GM19328 (cell line): ENCODE data around the gene PROM1.

Source experiments
- ATAC-seq: cut with Tn5 transposase; IDR thresholded peaks from one replicate; pipeline ENCODE4 v1.9.1; 2021; ENCODE audit warnings: mild to moderate bottlenecking, moderate library complexity; ENCODE audit not compliant: unreplicated experiment

Gene PROM1

DNA sequence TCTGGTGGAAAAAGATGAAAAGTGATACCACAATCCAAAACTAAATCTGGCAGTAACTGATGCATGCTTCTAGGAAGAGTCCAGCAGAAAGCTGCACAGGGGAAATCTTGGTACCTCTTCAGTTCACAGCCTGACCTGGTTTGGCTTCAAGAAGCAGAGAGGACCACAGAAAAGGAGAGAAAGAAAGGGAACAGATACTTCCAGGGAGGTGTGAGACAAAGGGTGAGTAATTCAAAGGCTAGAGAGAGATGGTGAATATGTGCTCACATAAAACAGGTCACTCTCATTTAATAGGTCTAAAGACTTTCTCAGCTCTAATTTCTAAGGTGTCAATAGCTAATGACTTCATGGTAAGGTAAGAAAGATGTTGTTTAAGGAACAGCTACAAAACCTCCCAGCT, 132.0 kb downstream of the PROM1 start:
- no peak for ATAC-seq

DNA sequence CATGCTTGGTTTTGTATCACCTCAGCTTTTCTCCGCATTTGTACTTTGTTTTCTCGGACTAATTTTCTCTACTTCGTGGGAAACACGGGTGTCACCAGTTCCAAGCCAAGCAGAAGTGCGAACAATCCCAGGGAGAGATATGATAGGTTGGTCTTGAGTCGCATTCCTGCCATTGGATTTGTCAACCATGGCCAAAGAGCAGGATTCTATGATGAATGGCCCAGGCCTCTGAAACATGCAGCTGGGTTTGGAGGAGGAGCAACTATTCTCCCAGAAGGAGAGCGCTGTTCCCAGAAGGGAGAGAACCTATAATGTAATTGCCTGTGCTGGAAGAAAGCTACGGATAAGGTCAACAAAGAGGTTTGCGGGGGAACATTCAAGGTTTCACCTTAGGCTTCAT, 135.0 kb downstream of the PROM1 start:
- no peak for ATAC-seq

DNA sequence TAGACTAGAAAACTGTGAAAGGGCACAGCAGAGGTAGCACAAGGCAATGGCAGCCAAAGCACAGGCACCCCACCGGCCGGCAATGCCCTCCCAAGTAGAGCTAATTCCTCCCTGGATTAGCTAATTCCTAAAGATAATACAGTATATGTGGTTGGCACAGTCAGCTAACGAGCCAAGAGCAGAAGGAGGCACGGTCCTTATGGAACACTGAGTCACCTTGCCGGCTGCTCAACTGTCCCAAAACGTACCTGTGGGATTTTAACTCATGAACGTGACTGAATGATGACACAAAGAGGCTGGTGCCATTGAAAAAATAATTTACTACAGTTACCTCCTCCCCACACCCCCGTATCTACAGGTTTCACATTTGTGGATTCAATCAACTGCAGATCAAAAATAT, 136.1 kb downstream of the PROM1 start:
- no peak for ATAC-seq

DNA sequence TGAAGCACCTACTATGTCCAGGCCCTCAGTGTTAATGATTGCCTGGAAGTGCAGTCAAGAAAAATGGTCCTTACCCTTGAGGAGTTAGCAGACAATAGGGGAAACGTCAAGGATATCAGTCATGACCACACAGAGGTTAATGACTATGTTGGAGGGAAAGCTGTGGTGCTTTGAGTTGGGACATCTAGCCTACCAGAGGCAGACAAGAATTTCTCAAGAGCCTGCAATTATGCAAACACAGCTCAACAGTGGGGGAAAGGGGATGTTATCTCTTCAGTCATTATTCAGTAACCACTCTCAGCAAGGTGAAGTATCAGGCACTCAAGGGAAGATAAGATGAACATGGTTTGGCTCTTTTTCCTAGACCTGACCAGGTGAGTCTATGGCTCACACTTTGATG, 138.3 kb downstream of the PROM1 start:
- no peak for ATAC-seq

DNA sequence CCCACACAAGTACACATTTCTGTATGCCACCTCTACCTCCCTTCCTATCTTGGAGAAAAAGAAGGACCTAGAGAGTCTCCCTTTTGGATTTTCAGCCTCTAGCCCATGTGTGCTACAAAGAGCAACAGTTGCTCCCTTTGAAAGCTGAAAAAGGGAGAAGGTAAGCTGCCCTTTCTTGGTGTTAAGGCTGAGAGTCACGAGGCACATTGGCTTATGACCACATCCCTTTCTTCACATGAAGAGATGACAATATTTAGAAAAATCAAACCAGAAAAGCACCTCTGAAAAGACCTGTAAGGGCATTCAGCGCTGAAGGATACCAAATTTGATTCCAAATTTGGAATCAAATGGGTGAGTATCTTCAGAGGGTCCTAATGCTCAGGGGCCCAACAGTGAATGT, 138.9 kb downstream of the PROM1 start:
- no peak for ATAC-seq

DNA sequence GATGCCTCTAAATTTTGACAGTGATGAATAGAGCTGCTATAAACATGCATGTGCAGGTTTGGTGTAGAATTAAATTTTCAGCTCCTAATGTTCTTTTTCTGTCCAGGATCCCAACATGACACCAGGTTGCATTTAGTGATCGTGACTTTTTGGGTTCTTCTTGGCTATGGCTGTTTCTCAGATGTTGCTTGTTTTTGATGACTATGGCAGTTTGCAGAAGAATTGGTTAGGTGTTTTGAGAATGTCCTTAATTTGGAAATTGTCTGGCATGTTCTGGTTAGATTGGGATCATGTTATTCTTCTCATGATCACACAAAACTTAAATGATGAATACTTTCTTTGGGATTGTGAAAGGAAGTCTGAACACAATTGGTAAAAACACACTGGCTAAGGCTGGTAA, 141.5 kb downstream of the PROM1 start:
- no peak for ATAC-seq

DNA sequence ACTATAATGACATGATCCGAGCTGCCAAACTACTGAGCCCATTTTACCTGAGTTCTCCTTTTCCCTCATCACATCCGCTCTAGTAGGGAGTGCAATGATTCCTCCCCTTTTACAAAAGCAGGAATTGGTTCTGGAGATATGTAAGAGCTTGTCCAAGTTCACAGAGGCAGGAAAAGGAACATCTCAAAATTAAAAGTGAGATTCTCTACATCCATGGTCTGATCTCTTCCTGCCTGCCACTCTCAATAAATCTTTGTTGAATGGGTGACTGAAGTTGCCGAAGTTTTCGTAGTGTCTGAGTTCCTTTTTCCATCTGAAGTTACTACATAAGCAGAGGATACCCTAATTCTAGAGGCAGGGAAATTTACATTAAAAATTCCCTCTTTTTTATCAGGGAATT, 145.2 kb downstream of the PROM1 start, which contains the start of gene FGFBP1:
Gene FGFBP1, minus strand, starts transcription at position 101 of the 400 bp plus-strand sequence. CDS start 2,108 bp downstream, outside the sequence.
- ATAC-seq: no peak

DNA sequence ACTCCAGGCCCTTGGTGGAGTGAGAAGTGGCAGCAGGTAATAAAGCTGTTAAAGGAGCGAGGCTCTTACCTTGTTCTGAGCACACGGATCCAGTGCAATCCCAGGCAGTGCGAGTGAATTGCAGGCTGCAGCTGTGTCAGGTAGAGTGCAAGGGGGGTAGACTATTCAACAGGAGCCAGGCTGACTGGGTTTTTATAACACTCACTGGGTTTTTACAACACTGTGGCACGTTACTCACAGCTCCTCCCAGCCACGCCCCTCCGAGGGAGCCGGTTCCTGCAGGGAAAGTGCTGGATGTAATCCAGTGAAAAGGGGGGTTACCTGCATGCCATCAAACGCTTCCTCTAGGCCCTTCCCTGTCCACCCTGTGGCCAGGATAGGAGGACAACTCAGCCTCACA, 145.6 kb downstream of the PROM1 start:
- ATAC-seq: no peak

DNA sequence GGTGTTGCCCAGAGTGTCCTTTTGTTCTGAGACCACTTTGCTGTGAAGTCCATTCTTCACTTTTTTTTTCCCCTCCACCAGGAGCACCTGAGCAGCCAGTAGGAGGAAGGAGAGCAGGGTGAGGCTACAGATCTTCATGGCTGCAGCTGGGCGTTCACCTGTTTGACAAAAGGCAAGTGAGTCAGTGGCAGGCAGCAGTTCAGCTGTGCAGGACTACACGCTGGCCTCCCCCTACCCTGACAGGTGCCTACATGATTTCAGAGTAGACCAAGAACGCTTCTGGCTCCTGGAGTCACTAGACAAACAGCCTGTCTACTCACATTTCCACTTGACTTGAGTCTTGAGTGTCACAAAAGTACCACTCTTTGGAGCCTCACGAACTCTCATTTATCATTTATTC, 147.3 kb downstream of the PROM1 start:
- ATAC-seq: no peak

DNA sequence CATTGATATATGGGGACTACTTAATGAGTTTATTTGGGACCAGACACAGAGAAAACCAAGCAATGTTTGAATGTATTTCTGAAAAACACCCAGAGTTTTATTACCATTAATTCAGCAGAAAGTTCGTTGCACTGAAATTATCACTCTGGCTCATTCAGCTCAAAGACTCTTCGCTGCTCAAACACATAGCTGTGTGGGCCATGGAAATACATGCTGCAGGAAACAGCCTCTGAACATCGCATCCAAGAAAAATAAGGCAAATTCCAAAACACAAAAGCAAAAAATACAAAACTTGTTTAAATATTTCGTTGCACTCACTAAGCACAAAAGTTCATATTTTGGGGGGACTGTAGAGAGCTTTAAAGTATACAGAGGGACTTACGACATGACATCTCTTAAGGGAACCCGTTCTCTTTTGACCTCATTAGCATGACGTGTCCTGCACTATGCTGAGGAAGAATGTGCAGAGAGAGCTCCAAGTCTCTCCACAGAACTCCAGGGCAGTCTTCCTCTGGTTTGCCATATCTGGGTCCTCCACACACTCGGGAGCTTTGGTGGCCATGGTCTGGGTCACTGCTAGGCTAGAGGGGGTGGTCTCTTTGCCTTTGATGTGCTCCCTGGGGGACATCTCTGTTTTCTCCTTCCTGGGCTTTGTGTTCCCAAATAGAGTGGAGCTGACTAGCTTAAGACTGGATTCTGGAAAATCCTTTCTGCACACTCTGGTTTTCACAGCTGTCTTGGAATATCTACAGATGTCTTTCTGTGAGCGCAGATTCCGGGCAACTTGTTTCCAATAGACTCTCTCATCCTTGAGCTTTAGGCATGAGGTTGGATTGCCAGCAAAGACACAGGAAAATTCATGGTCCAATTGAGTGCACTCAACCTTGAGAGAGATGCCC, 148.1 kb downstream of the PROM1 start:
- no peak for ATAC-seq

DNA sequence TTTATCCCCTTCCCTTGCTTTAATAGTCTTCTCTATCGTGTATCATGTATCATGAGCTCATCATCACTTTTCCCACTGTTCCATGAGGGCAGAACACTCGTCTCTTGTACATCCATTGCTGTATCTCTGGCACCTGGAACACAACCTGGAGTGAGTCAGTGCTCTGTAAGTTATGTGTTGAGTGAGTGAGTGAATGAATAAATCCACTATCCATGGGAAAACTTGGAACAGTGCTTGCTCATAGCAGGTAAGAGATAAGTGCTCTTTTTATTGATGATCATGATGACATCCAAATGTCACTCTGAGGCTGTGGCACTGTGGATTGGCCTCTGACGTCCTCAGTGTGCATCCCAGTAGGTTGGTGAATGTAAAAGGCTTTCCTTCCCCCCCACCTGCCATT, 149.6 kb downstream of the PROM1 start:
- ATAC-seq: no peak

DNA sequence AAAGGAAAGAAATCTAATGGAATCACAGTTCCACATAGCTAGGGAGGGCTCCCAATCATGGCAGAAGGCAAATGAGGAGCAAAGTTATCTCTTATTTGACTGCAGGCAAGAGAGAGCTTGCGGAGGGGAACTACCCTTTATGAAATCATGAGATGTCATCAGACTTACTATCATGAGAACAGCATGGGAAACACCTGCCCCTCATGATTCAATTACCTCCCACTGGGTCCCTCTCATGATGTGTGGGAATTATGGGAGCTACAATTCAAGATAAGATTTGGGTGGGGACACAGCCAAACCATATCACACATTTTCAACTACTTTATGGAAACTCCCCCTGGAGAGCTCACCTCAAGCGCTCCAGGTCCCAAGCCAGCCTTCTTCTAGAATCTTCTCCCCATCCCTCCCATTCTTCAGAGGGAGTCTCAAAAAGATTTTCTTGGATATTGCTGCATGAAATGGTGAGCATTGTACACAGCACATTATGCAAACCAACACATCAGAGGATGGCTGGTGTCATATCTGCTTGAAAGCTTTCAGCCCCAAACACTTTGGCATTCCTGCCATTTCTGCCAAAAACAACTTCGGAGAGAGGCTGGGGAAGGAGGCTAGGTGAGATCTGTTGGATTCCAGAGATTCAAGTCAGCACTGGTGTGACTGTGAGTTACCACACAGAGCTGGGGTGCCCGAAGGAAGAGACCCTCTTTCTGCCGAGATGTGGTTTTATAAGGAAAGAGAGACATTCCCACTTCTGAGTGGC, 152.2 kb downstream of the PROM1 start:
- no peak for ATAC-seq

DNA sequence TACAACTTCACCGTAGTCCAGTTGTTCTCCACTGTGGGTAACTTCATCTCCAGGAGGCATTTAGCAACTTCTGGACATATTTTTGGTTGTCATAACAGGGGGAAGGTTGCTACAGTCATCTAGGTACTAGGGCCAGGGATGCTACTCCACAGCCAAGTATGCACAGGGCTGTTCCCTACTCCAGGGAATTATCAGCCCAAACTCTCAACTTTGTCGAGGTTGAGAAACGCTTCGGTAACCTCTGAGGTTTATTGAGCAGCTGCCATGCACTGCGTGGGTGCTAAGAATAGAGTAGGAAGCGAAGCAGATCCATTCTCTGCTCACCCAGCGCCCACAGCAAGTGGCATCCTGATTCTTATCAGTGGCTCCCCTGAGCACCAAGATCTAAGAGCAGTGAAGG, 153.5 kb downstream of the PROM1 start:
- no peak for ATAC-seq

DNA sequence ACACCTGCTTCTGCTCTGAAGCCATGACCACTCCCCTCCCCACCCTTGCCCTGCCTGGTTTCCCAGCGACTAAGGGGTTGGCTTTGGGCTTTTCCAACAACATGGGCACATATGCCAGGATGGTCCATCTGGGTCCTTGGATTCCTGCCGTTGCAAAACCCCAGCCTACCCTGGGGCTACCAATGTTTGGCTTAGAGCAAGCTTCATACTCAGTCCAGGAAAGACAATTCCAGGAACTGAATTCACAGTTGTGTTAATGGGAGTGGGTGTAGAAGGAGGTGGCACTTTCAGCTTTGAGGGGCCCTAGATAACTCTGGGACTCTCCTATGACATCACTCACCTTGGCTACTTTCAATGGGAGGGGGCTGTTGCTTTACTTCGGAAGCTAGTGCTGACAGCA, 154.3 kb downstream of the PROM1 start:
- no peak for ATAC-seq

DNA sequence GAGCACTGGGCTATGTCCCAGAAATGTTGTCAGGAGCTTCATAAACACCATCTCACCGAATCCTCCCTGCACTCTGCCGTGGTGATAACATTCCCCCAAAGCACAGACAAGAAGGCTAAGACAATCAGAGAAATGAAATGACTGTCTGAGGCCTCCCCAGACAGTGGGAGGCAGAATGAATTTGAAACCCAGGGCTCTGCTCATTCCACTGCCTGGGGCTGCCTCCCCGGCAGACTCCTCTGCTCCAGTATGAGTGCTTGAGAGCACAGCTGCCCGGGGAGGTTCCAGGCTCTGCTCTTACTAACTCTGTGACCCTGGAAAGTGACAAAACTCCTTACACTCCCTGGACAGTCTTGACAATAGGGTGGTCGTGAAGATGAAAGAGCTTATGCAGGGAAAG, 154.9 kb downstream of the PROM1 start:
- no peak for ATAC-seq

DNA sequence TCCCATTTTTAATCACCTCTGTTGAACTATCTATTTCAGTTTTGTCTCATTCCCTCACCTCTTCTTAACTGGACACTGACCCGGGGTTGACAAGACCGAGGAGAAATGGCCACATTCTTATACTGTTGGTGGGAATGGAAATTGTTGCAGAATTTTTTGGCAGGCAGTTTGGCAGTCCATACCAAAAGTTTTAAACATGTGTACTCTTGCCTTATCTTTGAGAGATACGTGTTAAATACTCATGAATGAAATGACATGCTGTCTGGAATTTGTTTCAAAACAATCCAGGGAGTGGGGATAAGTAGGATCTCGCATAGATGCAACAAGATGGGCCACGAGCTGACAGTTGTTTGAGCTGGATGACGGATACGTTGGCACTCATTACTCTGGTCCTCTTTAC, 157.3 kb downstream of the PROM1 start:
- no peak for ATAC-seq

DNA sequence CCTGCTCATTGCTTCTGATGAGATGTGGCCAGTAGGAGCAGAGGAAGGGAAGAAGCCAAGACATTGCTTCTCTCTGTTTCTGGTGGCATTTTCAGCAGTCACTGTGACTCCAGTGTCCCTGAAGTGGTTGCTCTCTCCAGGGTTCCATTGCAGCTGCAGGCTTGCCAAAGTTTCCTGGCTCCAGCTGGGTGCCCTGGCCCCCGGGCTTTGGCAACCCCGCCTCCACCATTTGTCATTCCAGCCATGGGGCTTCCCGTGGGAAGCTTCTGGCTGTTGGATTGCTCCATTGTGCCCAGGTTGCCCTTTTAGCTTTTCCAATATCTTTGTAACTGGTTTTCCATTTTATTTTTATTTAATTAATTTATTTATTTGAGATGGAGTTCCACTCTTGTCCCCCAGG, 158.0 kb downstream of the PROM1 start:
- no peak for ATAC-seq

DNA sequence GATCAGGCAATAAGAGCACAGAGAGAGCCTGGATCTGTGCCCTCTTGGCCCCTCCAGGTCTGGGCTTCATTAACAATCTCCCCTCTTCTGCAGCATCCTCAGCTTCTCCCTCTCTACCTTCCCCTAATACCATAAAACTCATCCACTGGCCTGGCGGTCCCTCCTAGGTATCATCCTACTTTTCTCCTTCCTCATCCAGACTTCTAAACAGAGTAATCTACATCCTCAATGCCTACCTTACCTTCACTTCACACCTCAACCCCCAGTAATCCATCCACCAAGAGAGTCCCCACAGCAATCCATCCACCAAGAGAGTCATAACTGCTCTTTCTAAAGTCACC, 162.3 kb downstream of the PROM1 start:
- ATAC-seq: no peak

DNA sequence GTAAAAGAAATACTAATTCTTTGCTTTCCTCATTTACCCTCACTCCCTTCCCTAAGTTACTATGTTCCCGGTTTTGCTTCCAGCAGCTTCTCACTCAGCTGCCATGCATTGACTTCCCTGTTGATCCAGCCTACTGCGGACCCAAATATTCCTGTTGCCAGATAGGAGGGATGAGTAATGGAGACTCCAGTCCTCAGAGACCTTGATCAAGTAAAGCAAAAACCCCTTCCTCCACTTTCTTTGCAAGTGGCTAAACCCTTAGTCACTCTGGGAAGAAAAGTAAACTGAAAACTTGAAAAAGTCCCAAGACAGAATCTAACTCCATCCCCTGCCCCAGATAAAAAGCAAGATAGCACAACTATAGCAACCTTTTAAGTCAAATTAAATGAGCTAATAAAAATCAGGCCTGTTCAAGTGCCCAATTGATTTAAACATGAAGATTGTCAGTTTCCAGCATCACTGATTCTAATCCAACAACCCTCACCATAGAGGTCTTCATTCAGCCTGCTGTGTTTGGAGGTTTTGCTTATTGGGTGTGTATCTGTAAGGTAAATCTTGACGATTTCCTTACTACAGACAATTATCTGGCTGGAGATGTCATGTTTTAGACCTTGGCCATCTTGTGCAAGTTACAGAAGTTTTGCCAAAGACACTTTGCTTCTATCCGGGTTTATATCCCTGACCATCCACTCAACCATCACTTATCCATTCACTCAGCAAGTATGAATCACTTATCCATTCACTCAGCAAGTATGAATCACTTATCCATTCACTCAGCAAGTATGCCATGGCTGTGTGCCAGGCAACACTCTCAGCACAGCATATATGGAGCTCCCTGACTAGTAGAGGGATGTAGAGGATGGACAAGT, 162.9 kb downstream of the PROM1 start:
- ATAC-seq: no peak

DNA sequence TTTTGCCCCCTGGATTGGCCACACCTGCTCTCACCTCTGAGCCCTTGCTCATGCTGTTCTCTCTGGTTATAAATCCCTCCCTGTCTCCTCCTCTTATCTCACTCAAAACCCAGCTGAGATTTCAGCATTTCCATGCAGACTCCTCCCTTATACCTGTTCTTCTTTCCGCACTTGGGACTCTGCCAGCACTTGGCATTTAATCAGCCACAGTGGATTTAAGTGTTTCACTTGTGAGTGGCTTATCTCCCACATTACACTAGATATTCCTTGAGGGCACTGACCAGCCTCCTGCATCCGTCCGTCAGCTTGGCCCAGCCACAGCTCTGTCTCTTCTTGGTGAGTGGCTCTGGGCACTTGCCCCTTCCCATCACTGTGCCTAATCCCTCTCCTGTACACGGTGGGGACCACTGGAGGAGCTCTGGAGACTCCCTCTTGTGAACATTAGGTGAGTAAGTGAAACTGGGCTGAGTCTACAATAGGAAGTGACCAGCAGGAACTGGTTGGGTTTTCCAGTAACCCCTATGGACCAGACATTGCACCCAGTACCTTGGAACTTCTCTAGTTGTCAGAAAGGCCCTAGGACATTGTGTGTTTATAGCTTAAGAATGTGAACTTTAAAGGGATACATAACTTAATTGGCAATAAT, 165.2 kb downstream of the PROM1 start:
- no peak for ATAC-seq
